RCC 7860 (cell line): ENCODE data around the gene MORF4L2.

Experiments
- DNase-seq: peaks from one replicate; pipeline ENCODE4 v3.0.0-alpha.2; 2015; ENCODE audit warnings: low spot score
- FAIRE-seq: peaks from 2 replicates; lab custom pipeline; 2012; peaks lifted over from hg19 to GRCh38; lab: Jason Lieb, UNC

Gene MORF4L2

GRCh38 chrX:103637604-103638338, 48.7 kb downstream of the MORF4L2 start:
- DNase-seq (peak; percentile 84), FAIRE-seq (peak; percentile 87)

GRCh38 chrX:103635436-103635835, 51.1 kb downstream of the MORF4L2 start:
- DNase-seq = no peak
- no peak for FAIRE-seq

- DNase-seq (no peak), FAIRE-seq (no peak)
These were observed 55.4 kb downstream of the MORF4L2 start for GRCh38 chrX:103631145-103631544.

GRCh38 chrX:103630171-103630511, 56.4 kb downstream of the MORF4L2 start:
- FAIRE-seq (no peak), DNase-seq (no peak)

- DNase-seq (peak; percentile 43), FAIRE-seq (peak; percentile 22)
These were observed 57.0 kb downstream of the MORF4L2 start for GRCh38 chrX:103629318-103630170.

GRCh38 chrX:103628386-103629317, 57.8 kb downstream of the MORF4L2 start, which contains the start of gene TCEAL1:
Gene TCEAL1, plus strand, starts transcription at chrX:103628975. Its CDS starts 942 bp downstream, at chrX:103629917.
- no peak for FAIRE-seq
- no peak for DNase-seq

- DNase-seq (peak; percentile 7), FAIRE-seq (no peak)
These were observed 59.6 kb downstream of the MORF4L2 start for GRCh38 chrX:103626855-103627254.
